Astrocyte of the spinal cord (primary cell): Measurements from ENCODE around the gene C2orf49.
A peak's percentile ranks its signal among the peaks of the same experiment; 100 is the strongest.

Experiments used
- DNase-seq: peaks from one replicate; pipeline ENCODE4 v3.0.0; 2011; ENCODE audit warnings: low read depth, low spot score
- H3K4me3 ChIP-seq: 2 replicates; pipeline ENCODE4 v1.5.1; 2011; ENCODE audit warnings: low read depth, mild to moderate bottlenecking, low read length, moderate library complexity
- in situ Hi-C: cut with HindIII; loops from 2 replicates; pipeline ENCODE4 v1.10.0; 2017; ENCODE audit warnings: low sequenced_read_pairs
- TF ChIP-seq, protein P1 (sequence below): IDR thresholded peaks from 2 replicates; pipeline ENCODE4 v1.5.1; 2012; ENCODE audit warnings: low read depth, mild to moderate bottlenecking, low read length, inconsistent platforms

The C2orf49 gene

DNA sequence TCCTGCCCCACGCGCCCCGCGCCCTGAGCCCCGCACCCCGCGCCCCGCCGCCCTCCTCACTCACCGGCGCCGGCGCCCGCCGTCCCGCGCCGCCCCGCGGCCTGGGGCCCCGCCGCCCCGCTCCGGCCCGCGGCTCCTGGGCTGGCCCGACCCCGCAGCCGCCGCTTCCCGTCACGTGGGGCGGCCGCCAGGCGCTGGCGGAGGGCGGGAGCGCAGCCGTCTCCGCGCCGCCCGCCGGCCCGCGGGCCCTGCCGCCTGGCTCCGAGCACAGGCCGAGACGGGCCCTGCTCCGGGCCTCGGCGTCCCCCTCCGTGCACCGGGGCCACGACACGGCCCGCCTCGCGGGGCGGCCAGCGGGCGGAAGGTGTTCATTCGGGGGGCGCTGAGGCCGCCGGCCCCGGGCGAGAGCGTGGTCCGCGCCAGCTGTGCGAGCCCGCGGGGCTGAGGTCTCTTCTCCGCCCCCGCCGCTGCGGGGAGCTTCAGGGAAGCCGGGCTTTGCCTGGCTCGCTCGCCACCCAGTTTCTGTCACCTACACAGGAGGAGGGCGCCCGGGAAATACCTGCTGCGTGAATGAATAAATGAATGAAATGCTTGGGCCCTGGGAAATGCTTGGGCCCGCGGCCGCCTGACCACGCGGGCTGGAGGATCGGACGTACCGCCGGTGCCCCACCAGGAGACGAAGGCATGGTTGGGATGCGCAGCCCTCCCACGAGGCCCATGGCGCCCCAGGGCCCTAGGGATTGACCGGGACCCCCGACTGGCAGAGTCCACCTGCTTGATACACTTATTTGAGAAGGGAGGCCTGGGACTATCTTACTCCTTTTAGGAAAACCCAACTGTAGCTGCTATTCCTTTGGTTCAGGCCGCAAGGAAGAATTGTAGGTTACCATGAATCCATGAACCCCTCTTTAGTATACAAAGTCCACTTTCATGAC, 7.5 kb upstream of the C2orf49 start, which contains the start of gene TGFBRAP1:
TGFBRAP1 (minus strand) TSS at position 175 of the 935 bp plus-strand sequence. CDS start 21,434 bp downstream, outside the sequence.
- TF ChIP-seq, protein P1, sequence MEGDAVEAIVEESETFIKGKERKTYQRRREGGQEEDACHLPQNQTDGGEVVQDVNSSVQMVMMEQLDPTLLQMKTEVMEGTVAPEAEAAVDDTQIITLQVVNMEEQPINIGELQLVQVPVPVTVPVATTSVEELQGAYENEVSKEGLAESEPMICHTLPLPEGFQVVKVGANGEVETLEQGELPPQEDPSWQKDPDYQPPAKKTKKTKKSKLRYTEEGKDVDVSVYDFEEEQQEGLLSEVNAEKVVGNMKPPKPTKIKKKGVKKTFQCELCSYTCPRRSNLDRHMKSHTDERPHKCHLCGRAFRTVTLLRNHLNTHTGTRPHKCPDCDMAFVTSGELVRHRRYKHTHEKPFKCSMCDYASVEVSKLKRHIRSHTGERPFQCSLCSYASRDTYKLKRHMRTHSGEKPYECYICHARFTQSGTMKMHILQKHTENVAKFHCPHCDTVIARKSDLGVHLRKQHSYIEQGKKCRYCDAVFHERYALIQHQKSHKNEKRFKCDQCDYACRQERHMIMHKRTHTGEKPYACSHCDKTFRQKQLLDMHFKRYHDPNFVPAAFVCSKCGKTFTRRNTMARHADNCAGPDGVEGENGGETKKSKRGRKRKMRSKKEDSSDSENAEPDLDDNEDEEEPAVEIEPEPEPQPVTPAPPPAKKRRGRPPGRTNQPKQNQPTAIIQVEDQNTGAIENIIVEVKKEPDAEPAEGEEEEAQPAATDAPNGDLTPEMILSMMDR, result no peak
- no peak for DNase-seq
- H3K4me3 ChIP-seq, result peak within 1 kb of the TSS; percentile 49
- in situ Hi-C loops, result no loop called here

DNA sequence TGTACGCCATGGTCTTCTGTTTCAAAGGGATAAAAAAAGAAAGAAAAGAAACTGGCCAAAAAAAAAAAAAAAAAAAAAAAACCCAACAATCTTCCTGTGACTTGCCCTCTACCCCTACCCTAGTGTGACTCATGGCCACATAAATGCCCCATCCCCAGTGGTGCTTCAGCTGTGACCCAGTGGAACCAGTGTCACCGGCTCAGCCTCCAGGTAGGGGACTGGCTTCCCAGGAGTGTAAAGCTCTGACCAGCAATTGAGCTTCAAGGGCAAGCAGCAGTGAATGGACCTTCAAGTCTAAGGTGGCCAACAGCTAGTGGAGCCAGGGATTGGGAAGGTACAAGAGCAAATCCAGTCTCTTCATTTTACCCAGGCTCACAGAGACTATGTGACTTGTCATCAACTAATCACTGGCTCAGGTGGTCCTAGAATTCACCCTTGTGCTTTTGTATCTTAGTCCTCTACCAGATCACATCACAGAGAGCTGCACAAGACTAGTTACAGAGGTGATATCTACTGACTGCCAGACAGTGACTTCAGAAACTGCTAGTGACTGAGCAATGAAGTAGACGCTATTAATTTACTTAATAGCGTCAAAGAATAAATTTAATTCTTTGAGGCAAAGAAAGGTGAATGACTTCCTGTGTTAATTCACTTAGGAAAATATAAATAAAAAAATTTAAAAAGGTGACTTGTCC, 6.5 kb upstream of the C2orf49 start:
- DNase-seq, result no peak
- TF ChIP-seq, protein P1, result no peak
- no peak overlapping the region for H3K4me3 ChIP-seq
- in situ Hi-C loops, result no loop called here

GRCh38 chr2:105334211-105334610, 3.1 kb upstream of the C2orf49 start:
- no peak overlapping the region for H3K4me3 ChIP-seq
- in situ Hi-C loops, result no loop called here
- TF ChIP-seq, protein P1, result no peak
- no peak for DNase-seq

DNA sequence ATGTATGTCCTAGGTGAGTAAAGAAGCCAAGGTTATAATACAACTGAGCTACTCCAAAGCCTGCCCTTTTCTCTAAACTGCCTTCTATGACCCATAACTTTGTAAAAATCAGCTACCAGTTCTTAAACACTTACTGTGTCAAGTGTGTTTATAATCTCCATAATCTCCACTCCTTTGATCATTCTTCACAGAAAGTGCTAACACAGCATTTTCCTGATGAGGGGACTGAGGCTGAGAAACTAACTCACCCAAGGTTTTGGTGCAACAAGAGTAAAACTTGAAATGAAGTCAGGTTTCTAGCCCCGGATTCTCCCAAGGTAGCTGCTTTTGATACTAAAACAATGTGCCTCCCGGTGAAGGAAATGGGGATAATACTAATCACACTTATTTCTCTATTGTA, 1.9 kb upstream of the C2orf49 start:
- no peak overlapping the region for H3K4me3 ChIP-seq
- no peak for DNase-seq
- in situ Hi-C loops, result no loop called here
- TF ChIP-seq, protein P1, result no peak

DNA sequence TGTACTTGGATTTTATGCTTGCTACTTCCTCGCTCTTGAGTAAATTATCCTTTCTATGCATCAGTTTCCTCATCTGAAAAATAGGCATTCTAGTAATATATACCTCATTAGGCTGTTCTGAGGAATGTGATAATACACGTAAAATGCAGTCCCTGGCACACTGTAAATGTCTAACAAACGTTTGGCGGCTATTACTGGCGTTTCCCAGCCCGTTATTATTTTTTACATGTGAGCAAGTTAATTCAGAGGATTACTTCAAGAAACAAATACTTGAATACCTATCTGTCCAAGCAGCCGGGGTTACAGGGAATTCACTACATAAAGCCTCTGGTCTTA, 586 bp upstream of the C2orf49 start:
- TF ChIP-seq, protein P1, result no peak
- in situ Hi-C loops, result no loop called here
- DNase-seq, result no peak
- H3K4me3 ChIP-seq, result peak overlapping the region; percentile 98

GRCh38 chr2:105338020-105338385, 663 bp downstream of the C2orf49 start:
- in situ Hi-C loops, result no loop called here
- TF ChIP-seq, protein P1, result no peak
- no peak for DNase-seq

More at GRCh38 chr2:105338020-105338385, 663 bp downstream of the C2orf49 start:
- H3K4me3 ChIP-seq, result peak overlapping the region; percentile 98
